RPMI7951 (cell line): ENCODE data around the gene TTC28. TPM values are rescaled to one million over a fixed set of nuclear protein-coding genes. Genes with fewer than 3 reads are reported as not detected.

ENCODE experiments used
- DNase-seq: peaks from one replicate; pipeline ENCODE4 v3.0.0-alpha.2; 2012; ENCODE audit warnings: low read depth
- total RNA-seq: library from RNA; depleted of rRNA; stranded (reverse); fragments of >200 nt; shearing (Covaris generic); gene quantifications from 2 replicates; pipeline ENCODE4 v1.2.3, GENCODE V29; 2014

Gene TTC28
- total RNA-seq, 1 experiment from 2014 or later = 0.96 TPM

DNA sequence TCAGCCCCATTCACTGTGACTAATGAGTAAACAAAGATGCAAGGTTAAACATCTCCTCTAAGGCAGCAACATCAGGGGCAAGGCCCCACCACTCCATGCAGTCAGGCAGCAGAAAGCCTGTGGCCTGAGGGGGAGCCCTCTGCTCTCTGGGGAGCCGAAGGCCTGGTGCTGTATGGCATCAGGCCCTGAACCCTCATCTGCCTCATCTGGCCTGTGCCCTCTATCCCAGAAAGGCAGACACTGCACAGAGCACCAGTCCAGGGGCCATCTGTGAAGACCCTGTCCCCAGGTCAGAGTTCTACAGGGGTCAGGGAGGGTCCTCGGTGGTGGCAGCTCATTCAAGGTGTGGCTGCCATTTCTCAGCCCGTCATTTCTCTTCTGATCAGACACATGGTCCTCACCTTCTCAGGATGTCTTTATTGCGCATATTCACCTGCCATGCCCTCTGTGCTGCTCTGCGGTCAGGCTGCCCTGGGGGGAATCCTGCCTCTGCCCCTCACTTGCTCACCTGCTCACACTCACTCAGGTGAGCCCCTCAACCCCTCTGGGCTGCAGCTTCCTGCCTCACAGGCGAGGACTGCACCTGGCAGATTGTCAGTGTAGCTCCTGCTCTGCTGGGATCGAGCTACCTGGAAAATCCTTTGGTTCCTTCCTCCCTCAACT, 657.5 kb downstream of the TTC28 start:
- DNase-seq = no peak

DNA sequence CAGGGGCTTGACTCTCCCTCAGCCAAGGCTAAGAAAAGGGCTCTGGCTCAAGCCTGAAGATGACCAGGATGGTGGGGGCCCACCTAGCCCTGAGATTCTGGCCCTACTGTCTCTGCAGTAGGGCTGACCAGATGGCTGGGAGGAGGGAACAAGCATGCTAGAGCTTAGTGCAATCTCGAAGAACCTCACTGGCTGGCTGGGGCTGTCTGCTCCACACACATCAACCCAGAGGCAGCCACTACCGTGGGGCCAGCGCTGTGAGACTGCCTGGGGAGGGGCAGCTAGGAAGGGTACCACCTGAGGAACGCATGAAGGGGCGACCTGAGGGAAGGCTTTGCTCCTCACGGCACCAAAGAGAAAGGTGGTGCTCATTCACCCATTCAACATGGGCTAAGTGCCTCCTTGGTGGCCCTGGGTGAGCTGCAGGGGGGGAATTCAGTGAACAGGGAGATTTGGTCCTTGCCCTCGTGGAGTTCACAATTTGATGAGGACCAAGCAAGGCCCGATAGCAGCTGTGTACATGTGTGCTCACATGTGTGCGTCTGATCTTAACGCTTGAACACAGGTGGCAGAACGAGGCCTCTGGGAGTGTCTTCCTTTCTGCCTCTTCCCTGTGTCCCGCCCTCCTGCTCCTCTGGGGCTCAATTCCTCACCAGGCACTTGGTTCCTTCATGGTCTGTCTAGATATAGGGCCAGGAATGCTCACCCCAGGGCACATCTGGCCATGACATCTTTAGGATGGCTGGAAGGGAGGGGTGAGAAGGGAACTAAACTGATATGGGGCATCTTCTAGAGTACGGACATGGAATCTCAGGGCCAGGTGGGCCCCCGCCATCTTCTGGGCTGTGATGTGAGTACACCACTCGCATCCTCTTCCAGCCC, 658.3 kb downstream of the TTC28 start:
- DNase-seq = no peak

DNA sequence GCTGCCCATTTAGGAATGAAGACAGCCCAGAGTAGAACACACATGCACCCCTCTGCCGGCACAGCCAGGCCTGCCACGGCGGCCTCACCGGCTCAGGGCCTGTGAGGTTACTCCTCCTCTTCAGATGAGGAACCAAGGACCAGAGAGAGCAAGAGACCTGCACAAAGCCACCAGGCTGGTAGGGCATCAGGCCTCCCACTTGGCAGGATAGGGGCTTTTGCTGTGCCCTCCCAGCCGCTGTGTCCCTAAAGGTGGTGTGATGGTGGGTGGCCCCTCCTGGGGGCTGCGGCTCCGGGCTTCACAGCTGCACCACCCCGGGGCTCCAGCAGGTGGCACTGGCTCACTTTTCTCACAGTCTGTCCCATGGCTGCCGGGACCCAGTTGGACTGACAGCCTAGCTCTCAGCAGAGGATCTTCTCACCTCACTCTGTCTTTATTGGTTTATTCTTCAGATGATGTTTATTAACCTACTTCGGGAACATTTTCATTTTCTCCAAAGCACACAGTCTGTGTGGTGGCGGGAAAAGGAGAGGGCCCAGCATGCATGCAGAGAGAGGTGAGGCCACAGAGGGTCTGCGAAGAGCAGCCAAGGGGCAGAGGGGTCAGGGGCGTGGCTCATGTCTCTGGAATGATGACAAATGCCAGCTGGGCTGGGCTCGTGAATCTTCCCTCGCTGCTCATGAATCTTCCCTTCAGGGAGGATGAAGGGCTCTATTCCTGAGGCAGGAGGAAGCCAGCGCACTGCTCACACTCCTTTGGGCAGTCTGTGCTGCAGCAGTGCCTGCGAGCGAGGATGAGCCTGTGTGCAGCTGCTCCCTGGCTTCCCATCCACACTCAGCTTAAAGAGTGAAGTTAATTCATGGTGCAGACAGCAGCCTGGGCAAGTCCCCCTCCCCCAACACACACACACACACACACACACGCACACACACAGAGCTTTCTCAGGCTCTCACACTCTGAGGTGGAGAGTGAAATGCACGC, 659.5 kb downstream of the TTC28 start:
- DNase-seq = peak; percentile 43

DNA sequence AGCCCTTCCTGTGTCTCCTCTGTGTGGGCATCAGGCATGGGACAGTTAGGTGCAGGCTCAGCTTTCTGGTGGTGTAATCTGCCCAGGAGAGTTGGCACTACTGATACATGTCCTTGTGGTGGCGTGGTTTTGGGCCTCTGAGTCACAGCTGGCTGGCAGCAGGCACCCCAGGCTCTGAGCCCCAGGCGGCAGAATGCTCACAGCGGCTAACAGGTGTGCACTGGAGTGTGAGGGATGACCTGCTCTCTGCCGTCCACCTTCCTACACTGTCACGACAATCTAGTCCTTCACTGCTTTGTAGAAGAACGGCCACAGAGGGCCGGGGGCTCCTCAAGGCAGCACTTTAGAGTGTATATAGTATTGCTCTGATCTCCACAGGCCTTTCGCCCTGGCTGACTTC, 660.3 kb downstream of the TTC28 start:
- DNase-seq = peak; percentile 22

DNA sequence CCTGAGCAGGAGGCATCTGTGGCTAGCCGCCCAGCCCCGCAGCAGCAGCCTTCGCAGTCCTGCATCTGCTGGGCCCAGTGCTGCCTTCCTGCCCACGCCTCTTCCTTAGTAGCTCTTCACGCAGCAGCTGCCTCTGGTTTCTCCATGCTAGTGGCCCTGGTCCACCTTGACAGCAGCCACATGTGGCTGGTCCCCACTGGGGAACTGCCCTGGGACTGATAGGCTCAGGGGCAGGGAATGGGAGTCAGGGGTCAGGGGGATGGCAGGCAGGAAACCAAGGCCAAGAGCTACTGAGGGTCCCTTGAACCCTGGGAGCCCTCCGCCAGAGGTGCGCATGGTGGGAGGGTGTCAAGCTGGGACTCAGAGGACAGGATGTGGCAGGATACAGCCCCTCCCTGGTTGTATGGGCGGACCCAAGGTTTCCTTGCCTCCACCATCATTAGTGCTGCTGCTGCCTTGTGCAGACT, 661.1 kb downstream of the TTC28 start:
- no peak for DNase-seq

DNA sequence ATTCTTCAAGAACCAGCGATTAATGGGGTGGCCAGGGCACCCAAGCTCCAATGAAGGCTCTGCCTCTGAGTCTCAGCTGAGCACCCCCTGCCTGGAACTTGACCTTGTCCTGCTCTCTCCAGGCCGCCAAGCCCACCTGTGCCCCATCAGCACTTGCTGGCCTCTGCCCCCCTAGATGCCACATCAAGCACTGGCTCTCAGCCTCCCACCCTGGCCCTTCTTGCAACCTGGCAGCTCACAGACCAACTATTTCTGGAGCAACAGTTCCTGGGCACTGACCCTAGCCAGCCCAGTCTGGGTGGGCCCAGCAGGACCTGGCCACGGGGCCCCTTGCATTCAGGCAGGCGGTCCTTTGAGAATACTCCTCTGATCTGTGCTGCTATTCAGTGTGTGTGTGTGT, 661.8 kb downstream of the TTC28 start:
- no peak for DNase-seq

DNA sequence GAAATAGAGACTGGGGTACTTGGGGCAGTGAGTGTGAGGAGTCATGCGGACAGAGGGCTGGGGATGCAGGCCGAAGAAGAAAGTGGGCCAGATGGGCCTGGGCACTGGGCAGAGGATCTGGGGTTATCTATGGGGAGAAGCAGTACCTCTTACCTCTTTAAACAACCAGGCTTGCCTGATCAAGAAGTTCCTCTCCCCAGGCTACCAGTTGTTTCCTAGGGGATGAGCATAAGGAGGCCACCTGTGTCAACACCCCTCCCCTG, 662.2 kb downstream of the TTC28 start:
- DNase-seq = no peak

DNA sequence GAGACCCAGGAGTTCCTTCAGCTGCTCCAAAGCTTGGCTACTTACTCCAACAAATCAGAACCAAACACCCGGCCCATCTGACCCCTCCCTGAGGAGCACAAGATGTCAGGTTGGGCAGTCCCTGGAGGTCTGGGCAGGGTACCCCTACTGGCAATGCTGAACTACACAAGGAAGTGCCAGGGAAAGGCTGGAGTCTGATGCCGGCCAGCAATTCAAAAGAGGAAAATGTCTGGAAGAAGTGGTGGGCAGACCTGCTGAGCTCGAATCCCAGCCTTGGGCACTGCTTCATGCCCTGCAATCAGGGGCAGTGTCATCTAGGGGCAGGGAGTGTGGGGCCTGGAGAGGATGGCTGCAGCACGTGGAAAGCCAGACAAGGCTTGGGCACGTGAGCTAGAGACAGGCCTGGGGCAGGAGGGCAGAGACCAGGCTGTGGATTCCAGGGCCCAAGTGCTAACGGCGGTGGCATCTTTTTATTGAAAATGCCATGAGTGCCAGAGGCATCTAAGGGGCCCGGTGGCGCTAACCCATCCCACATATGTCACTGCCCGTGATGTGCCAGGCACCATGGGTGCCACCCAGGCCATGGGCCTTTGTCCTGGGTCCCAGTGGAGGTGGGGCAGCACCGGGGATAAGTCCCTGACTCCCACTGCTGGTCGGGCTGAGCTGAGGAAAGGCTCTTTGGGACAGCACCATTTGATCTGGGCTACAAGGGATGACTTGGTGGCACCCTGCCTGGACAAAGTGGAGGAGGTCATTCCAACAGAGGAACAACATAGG, 662.7 kb downstream of the TTC28 start:
- no peak for DNase-seq

DNA sequence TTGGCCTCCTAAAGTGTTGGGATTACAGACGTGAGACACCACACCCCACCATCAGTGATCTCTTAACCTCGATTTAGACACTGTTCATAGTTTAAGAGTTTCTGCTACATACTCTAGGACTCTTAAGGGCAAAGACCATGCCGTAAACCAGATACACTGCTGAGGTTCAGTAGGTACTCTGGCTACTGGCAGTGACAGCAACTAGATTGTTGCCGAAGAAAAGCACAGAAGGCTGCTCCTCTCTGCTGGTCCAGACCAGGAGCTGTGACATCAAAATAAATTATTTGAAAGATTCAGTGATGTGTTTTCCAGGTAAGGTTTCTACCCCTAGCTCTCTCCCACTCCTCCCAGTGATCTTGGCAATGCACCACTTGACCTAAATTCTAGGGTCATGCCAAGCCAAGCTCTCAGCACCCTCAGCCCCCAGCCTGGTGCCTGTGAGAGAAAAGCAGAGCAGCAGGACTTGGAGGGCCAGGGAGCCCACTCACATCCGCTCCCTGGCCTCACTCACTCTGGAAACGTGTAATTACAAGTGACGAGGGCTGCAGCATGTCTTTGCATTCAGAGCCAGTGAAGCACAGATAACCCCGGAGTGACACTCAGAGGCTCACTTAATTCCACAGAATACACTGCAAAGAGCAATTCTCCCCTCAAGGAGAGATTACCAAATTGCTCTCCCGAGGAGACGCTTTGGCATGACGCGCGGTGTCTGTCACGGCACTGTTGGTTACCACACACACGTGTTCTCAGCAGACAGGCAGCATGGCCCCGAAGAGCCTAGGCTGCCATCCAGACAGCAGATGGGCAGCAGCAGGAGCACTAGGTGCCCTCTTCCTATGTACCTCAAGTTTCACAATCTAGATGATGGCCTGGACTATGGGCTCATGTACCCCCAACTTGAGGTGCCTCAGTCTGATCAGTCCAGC, 663.7 kb downstream of the TTC28 start:
- DNase-seq = no peak

DNA sequence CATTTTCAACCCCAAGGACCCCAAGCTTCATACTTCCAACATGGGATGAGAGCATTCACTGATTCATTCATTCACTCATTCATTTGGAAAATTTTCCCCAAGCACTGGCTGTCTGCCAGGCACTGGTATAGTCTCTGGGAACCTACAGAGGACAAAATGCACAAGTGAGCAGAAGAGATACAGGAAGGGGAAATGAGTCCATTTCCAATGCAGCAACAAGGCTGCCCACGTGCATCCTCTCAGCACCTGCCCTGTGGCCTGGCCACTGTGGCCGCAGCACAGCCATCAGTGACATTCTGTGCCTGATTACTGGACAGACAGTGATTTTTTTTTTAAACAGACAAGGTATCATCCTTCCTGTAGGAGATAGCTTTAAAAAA, 664.6 kb downstream of the TTC28 start:
- DNase-seq = no peak

DNA sequence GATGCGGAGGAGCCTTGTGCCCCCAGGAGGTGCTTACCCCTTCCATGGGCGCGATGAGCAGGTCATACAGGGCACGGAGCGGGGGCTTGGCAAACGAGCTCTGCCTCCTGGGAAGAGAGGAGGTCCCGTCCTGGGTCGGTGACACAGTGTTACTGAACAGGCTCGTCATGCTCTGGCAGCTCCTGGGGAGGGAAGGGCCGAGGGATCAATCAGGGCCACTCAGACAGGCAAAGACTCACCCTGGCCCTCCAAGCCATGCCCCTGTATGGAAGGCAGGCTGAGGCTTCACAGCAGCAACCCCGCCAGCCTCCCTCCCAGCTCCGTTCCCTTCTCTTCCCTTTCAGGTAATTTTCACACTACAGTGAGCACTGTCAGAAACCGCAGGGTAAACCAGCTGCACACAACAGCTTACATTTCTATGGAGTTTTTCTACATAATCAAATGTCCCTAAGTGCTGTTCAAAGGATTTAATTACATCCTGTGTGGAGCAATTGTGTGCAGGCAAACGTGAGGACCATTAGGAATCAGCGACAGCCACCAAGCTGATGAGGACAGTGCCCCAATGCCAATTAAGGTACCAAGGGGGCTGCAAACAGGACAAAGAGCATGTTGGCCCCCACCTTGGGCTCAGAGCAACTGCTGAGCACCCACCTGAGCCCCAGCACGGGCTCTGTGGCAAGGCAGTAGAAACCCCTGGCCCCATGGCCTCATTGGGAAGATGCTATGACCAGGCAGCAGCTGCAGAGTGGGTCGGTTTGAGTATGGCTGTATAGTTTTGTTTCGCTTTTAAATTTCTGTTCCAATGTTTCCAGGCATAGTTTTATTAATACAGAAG, 665.2 kb downstream of the TTC28 start:
- no peak for DNase-seq

DNA sequence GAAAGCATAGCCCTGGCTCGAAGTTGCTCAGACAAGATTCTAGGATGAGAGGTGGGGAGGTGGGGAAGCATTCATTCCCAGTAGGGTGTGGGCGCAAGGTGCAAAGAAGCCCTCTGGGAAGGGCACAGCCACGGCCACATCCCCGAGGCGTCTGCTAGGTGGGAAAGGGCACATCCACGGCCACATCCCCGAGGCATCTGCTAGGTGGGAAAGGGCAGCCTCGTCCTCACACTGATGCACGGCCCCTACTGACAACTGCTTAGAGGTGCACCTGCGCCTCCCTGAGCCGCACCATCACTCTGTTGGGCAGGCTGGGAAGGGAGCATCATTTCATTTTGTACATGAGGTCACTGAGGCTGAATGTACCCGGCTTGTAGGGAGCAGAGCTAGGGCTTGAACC, 666.0 kb downstream of the TTC28 start:
- no peak for DNase-seq

DNA sequence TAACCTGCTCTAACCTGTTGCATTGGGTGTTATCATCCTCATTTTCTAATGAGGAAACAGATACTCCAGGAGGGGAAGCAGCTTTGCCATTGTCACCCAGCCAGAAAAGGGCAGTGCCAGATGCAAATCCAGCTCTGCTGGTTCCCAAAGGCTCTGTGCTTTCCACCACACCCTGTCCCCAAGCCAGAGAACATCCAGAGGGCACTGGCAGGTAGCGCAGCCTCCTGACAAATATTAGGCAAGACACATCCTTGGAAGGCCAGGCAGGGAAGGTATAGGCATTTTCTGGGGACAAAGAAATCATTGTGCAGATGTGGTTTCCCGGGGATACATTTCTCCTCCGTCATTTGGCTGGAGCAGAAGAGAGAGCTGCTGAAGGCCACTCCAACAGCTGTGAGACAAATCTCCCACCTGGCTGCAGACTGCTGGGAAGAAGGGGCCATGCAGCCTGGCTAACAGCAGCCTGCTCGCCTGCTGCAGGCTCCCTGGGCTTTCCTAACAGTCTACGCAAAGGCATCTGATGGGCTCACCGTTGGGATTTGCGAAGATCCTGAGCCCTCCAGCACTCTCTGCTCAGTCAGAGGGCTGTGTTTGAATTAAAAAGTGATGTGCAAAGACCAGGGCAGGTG, 666.7 kb downstream of the TTC28 start:
- DNase-seq = no peak

DNA sequence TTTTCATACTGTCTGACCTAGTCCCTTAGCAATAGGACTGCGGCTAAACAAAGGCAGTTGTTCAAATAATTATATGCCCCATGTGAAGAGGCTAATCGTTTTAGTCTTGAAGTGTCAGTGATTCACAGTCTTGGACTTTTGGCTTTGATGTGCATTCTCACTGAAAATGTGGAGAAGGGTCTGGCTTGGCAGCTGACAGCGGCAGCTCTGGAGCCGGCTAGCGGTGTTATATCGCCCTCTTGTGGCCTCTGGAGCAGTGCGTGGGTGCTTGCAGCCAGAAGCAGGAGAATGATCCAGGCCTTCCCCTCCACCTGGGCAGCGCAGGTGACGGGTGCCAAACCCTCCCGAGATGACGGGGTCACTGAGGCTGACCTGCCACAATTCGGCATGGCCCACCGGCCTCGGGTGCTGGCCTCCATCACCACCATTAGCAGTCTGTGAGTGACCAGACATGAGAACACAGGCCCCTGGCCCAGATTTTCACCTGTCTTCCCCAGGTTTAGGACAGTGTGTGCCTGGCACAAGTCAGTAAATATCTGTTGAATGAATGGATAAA, 670.3 kb downstream of the TTC28 start:
- DNase-seq = peak; percentile 64

DNA sequence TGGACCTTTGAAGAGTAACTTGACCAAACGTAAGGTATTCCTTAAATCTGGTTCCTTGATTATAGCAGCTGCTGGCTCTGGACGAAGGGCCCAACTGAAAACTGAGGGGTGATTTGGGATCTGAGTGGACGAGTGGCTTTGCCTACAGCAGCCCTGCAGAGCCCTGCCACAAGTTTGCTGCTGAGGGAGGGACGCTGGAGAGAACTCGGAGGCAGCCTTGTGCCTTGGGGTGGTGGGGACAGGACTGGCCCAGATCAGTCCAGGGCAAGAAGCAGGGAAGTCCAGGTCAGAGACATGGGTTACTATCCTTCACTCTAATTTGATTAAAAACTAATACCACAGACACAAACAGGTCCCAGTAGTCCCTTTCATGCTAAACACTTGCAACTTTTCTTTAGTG, 671.0 kb downstream of the TTC28 start:
- no peak for DNase-seq

DNA sequence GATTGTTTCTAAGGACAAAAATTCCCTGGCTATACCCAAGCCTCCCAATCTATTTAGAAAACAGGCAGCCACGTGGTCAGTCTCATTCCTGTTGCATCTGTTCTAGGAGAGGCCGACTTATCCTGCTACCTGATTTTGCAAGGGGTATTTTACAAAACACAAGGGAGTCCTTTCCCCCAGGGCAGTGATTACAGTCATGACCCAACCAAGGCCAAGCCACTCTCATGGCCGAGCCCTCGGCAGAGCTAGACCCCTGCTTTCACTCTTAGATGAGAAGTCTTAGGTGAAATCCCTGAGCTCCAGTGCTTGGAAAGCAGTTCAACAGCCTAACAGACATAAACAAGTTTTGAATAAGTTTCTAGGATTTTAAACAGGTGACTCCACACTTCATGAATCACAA, 671.6 kb downstream of the TTC28 start:
- DNase-seq = no peak

DNA sequence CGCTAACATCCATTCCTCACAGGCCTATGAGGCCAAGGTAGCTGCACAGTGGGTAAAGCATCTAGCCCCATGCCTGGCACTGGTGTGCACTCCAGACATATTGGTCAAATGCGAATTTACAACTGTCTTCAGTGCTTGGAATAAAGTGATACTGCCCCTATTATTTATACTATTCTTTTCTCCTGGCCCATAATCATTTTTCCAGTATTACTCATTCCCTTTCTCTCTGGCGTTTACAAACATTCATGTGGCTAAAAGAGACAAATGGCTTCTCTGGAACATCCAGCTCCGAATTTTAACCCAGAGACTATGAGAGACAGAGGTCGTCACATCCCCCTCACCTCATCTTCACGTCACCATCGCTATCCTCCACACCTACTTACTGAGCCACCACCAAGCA, 673.4 kb downstream of the TTC28 start:
- no peak for DNase-seq

DNA sequence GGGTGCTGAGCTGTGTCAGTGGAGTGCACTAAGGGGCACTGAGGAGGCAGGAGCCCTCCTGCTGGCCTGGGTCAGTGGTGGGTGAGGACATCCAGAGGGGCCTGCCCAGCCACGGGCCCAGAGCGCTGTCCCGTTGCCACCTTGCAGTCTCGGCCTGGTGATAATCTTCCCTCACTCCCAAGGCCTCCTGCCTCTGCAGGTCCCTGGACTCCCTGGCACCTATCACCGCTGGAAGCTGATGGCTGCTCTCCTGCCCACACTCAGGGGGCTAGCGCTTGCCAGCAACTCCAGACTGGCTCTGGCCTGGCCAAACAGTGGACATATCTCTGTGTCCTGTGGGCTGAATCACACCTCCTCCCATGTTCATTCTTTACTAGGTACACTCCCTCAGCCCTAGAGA, 674.1 kb downstream of the TTC28 start:
- no peak for DNase-seq

DNA sequence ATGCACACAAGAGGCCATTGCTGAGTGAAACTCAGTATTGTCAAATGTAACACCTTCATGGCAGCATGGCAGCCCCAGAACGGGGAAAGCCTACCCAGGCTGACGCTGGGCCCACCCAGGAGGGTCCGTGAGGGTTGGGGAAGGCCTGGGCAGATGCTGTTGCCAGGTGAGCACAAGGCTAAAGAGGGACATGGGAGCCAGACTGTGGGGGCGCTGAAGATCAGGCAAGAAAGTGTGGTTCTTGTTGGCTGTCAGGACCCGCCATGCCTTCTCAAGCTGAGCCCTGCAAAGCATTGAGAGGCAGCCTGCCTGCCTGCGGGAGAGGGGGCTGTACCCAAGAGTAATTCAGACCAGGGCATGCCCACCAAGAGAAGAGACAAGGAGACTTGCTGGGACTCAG, 675.6 kb downstream of the TTC28 start:
- no peak for DNase-seq
